LNCaP clone FGC (cell line): ENCODE measurements around the gene PTPN14.

Experiments
- DNase-seq: peaks from one replicate; pipeline ENCODE4 v3.0.0-alpha.2; 2011; ENCODE audit warnings: low read depth
- H3K4me3 ChIP-seq: 2 replicates; pipeline ENCODE4 v1.5.1; 2011; ENCODE audit warnings: mild to moderate bottlenecking, low read depth, low read length, control low read depth
- CTCF ChIP-seq: IDR thresholded peaks from 2 replicates; pipeline ENCODE4 v1.5.1; 2012; ENCODE audit warnings: mild to moderate bottlenecking; ENCODE audit not compliant: control insufficient read depth, insufficient read depth; ENCODE audit errors: extremely low read depth

Gene PTPN14

GRCh38 chr1:214448536-214448935, 102.9 kb downstream of the PTPN14 start:
- no peak for TF ChIP-seq CTCF
- H3K4me3 ChIP-seq: no peak overlapping the region
- no peak for DNase-seq

- H3K4me3 ChIP-seq: no peak overlapping the region
- DNase-seq: no peak
Measured at GRCh38 chr1:214447557-214447871, 103.9 kb downstream of the PTPN14 start.

GRCh38 chr1:214446772-214447556, 104.4 kb downstream of the PTPN14 start:
- TF ChIP-seq CTCF: no peak
- DNase-seq: no peak
- H3K4me3 ChIP-seq: no peak overlapping the region

More at GRCh38 chr1:214447557-214447871, 103.9 kb downstream of the PTPN14 start:
- TF ChIP-seq CTCF: no peak

- DNase-seq: no peak
- TF ChIP-seq CTCF: no peak
- no peak overlapping the region for H3K4me3 ChIP-seq
Measured at GRCh38 chr1:214445831-214446614, 105.4 kb downstream of the PTPN14 start.

- no peak for TF ChIP-seq CTCF
- no peak overlapping the region for H3K4me3 ChIP-seq
- no peak for DNase-seq
Measured at GRCh38 chr1:214445199-214445598, 106.2 kb downstream of the PTPN14 start.

GRCh38 chr1:214444182-214444939, 107.0 kb downstream of the PTPN14 start:
- TF ChIP-seq CTCF: no peak
- DNase-seq: no peak

More at GRCh38 chr1:214444182-214444939, 107.0 kb downstream of the PTPN14 start:
- no peak overlapping the region for H3K4me3 ChIP-seq
